Right lobe of liver (tissue), 6 donors: ENCODE data around the gene MAB21L1. TPM values are rescaled to one million over a fixed set of nuclear protein-coding genes. Genes with fewer than 3 reads are reported as not detected.

ENCODE experiments used
- ATAC-seq, 4 donors: fragments of 200-7000 bp; cut with Tn5 transposase; one replicate each; pipeline ENCODE4 v1.9.1; 2020; ENCODE audit warnings: mild to moderate bottlenecking in 4 of 4, moderate library complexity in 4 of 4
- DNase-seq, 3 donors: peaks; one replicate each; pipeline ENCODE4 v3.0.0-alpha.2; 2020
- H3K27ac ChIP-seq, 3 donors: fragments of 200-600 bp; one replicate each; pipeline ENCODE4 v1.8.0; 2022
- H3K27me3 ChIP-seq, 2 donors: fragments of 200-600 bp; one replicate each; pipeline ENCODE4 v1.8.0; 2022
- H3K36me3 ChIP-seq, 4 donors: fragments of 200-600 bp; sonication (generic) in 1 of 4; one replicate each; pipeline versions ENCODE4 v1.5.1 to v1.8.0; 2017 to 2022; ENCODE audit warnings: control low read depth in 1 of 4
- H3K4me1 ChIP-seq, 4 donors: fragments of 200-600 bp; sonication (generic) in 1 of 4; one replicate each; pipeline versions ENCODE4 v1.5.1 to v1.8.0; 2017 to 2022; ENCODE audit warnings: control low read depth in 1 of 4
- H3K4me3 ChIP-seq, 3 donors: fragments of 200-600 bp; one replicate each; pipeline ENCODE4 v1.8.0; 2022
- H3K9me3 ChIP-seq, 4 donors: fragments of 200-600 bp; sonication (generic) in 1 of 4; one replicate each; pipeline versions ENCODE4 v1.5.1 to v1.8.0; 2017 to 2022; ENCODE audit warnings: control low read depth in 1 of 4
- CTCF ChIP-seq, 4 donors: fragments of 200-600 bp in 3 of 4; fragments of 450-650 bp in 1 of 4; IDR thresholded peaks; one replicate each; pipeline versions ENCODE4 v1.5.1 to v1.8.0; 2016 to 2022; ENCODE audit warnings: antibody characterized with exemption in 4 of 4, mild to moderate bottlenecking in 2 of 4
- POLR2A ChIP-seq: fragments of 450-650 bp; IDR thresholded peaks from one replicate; pipeline ENCODE4 v1.6.1; 2017; ENCODE audit warnings: antibody characterized with exemption, mild to moderate bottlenecking
- WGBS: methylation state at CpG from one replicate; pipeline ENCODE4 v1.1.6; 2018; ENCODE audit warnings: low coverage, low lambda C conversion rate; ENCODE audit not compliant: insufficient coverage; ENCODE audit errors: missing lambda C conversion rate; 5-methylcytosine and 5-hydroxymethylcytosine counted together
- intact Hi-C, 2 donors: fragments of 100-400 bp; cut with DNase I; formaldehyde crosslinking; loops; one replicate each; pipeline versions ENCODE4 v1.11.2 to v1.14.1; 2022
- total RNA-seq, 6 experiments: library from RNA; depleted of rRNA in 2 of 6; stranded (reverse); fragments of >200 nt in 2 of 6; fragmentation: NEBNext Ultra II Directional in 3 of 6; extraction: Animal tissue kit (Norgen Biotek cat#: 25700) in 3 of 6; gene quantifications; one replicate each; pipeline versions ENCODE4 v1.1.0 to v1.2.4, GENCODE V29; 2016 to 2023
- donor health status: DM: no; HTN: yes; CAD: no.
- donor health status: DM: no; HTN: no; CAD: no.
- donor health status: DM: no; HTN: no; CAD: no.
- donor health status: DM: no; HTN: yes; CAD: no.
- donor health status: DM: no; HTN: yes; CAD: no.

The MAB21L1 gene
- total RNA-seq, 6 experiments from 2014 or later = not detected

GRCh38 chr13:35465371-35465770 is 11.1 kb downstream of the MAB21L1 start:
- intact Hi-C loops = no loop called here
- H3K27ac ChIP-seq = no peak overlapping the region
- TF ChIP-seq CTCF (IDR thresholded peaks at IDR 0.05) (no peak), POLR2A (no peak)

GRCh38 chr13:35460061-35460460 is 16.4 kb downstream of the MAB21L1 start:
- no peak for TF ChIP-seq POLR2A
- TF ChIP-seq CTCF (IDR thresholded peaks at IDR 0.05) = no peak
- Histone ChIP-seq H3K9me3 (no peaks in the 10 kb centered on the region), H3K4me1 (no peaks in the 10 kb centered on the region), H3K4me3 (no peak overlapping the region), H3K36me3 (no peaks in the 10 kb centered on the region), H3K27ac (no peak overlapping the region), H3K27me3 (no peaks in the 10 kb centered on the region)
- intact Hi-C loops = no loop called here
- no peak for ATAC-seq
- DNase-seq = no peak
- WGBS = 80% methylated on average over 2 of the region's 2 CpGs

More at GRCh38 chr13:35465371-35465770, 11.1 kb downstream of the MAB21L1 start:
- no peaks in the 10 kb centered on the region for H3K4me1 ChIP-seq
- no peak for DNase-seq
- 80% methylated on average over 3 of the region's 3 CpGs for WGBS
- no peaks in the 10 kb centered on the region for H3K9me3 ChIP-seq
- H3K36me3 ChIP-seq = no peaks in the 10 kb centered on the region
- peaks cover 0 to 9% of the 10 kb centered on the region in 2 donors for H3K27me3 ChIP-seq
- no peak overlapping the region for H3K4me3 ChIP-seq
- ATAC-seq = no peak

- 97% methylated on average over 3 of the region's 3 CpGs for WGBS
- TF ChIP-seq CTCF (IDR thresholded peaks at IDR 0.05) = no peak
- no peak for TF ChIP-seq POLR2A
Observed at GRCh38 chr13:35457258-35457657, 19.2 kb downstream of the MAB21L1 start.

GRCh38 chr13:35455022-35455421 is 21.5 kb downstream of the MAB21L1 start:
- intact Hi-C loops = no loop called here
- H3K27ac ChIP-seq = no peak overlapping the region
- TF ChIP-seq POLR2A = no peak
- no peak for ATAC-seq
- 43% methylated on average over 1 of the region's 1 CpG for WGBS
- H3K4me1 ChIP-seq = no peaks in the 10 kb centered on the region
- no peaks in the 10 kb centered on the region for H3K9me3 ChIP-seq
- no peaks in the 10 kb centered on the region for H3K27me3 ChIP-seq
- H3K36me3 ChIP-seq = no peaks in the 10 kb centered on the region
- no peak for DNase-seq
- no peak overlapping the region for H3K4me3 ChIP-seq

More at GRCh38 chr13:35457258-35457657, 19.2 kb downstream of the MAB21L1 start:
- Histone ChIP-seq H3K27ac (no peak overlapping the region), H3K9me3 (no peaks in the 10 kb centered on the region), H3K36me3 (no peaks in the 10 kb centered on the region), H3K4me1 (no peaks in the 10 kb centered on the region), H3K4me3 (no peak overlapping the region), H3K27me3 (no peaks in the 10 kb centered on the region)
- intact Hi-C loops = no loop called here
- no peak for ATAC-seq
- no peak for DNase-seq

GRCh38 chr13:35449821-35450220 is 26.7 kb downstream of the MAB21L1 start:
- ATAC-seq (no peak), DNase-seq (no peak)
- intact Hi-C loops = no loop called here
- Histone ChIP-seq H3K9me3 (no peaks in the 10 kb centered on the region), H3K4me1 (no peaks in the 10 kb centered on the region), H3K4me3 (no peak overlapping the region), H3K27ac (no peak overlapping the region), H3K27me3 (no peaks in the 10 kb centered on the region), H3K36me3 (no peaks in the 10 kb centered on the region)
- TF ChIP-seq POLR2A (no peak), CTCF (IDR thresholded peaks at IDR 0.05) (no peak)
- WGBS = 80% methylated on average over 2 of the region's 2 CpGs
